HG03565 (cell line): ENCODE results near the gene SYK.

Experiments used
- ATAC-seq: cut with Tn5 transposase; IDR thresholded peaks from one replicate; pipeline ENCODE4 v1.9.1; 2021; ENCODE audit warnings: mild to moderate bottlenecking, moderate library complexity; ENCODE audit not compliant: unreplicated experiment

Gene SYK

DNA sequence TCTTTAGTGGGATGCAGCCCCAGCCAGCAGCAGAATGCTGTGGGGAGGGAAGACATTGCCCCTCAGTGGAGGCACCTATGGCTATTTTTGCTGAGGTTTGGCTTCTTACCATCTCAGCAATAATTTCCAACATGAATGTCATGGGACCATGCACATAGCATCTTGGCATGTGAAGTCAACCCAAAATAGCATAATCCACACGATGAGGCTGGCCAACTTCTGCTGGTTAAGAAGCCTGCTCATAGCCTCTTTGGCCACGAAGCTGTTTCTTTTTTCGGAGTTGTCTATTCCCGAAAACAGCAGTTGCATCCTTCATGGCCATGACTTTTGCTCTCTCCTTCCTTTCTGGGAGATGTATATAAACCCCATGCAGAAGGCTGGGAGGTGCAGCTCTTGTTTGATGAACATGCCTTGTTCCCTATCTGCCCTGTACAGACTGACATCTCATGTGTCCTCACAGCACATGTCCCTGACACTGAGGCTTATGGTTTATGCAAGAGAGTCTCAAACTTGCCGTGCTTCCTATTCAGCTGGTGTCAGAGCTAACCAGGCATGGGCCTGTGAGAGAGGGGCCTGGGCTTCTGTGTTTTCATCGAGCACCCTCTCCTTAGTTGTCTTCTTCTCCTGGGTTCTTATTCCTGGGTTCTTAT is 45.3 kb downstream of the SYK start:
- ATAC-seq: no peak

DNA sequence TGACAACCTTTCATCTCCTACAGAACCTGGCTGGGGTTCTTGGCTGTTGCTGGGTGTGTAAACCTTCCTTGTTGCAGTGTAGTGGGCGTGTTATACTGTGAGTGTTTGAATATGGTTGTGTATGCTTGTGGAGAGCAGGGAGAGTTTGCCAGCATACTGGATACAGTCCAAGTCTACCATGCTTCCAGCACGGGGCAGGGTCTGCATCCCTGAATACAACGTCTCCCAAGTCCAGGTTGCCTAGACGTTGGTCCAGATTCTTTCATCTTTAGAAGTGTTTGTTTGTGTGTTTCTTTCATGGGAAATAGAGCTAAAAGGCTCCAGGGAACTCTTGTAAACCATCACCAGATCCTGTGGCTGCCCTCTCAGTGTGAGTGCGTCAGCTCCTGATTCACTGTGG is 46.4 kb downstream of the SYK start:
- no peak for ATAC-seq

DNA sequence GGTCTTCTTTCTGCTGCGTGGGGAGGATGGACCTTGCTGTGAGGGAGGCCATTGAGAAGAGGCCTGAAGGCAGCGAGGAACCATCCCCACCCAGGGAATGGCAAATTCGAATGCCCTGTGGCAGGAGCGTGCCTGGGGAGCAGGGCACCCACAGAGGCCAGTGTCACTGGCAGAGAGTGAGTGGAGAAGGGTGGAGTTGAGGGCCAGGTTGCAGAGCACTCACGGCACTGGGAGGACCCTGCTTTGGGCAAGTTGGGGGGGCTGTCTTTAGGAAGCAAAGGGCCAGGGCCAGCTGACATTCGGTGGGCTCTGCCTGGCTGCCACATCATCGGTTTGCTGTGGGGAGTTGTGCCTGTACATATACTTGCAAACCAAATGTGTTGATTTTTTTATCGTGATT is 47.2 kb downstream of the SYK start:
- no peak for ATAC-seq

DNA sequence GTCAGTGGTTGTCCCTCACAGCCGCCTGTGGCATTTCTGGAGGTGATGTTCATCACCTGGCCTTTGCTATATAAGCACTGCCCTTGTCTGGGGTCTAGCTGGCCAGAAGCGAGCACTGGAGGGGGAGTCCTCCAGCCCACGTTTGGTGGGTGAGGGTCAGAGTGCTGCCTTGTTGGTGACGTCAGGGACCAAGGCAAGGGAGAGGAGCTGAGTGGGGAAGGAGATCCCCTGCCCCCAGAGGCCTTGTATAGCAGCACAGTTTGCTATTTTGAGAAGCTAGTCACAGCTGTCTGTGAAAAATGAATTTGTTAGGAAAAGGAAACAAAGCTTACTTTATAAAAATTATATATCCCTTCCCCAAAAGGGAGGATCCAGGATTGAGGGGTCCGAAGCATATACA is 49.8 kb downstream of the SYK start:
- ATAC-seq: no peak

DNA sequence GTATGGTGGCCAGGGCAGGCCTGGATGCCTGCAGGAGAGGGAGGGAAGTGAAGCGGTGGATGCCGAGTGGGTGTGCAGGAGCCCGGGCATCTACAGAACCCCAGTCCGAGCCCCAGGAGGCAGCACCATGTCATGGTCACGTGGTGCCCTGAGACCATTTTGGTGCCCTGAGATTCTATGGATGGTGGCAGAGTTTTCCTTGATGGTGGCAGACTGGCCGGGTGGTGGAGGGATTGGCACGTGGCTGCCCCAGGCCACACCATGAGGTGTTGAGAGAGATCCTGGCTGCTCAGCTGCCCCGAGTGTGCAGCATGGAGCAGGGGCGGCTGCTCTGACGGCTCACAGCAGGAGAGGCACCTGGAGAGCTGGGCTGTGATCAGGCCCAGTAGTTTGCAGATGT is 52.3 kb downstream of the SYK start:
- no peak for ATAC-seq

DNA sequence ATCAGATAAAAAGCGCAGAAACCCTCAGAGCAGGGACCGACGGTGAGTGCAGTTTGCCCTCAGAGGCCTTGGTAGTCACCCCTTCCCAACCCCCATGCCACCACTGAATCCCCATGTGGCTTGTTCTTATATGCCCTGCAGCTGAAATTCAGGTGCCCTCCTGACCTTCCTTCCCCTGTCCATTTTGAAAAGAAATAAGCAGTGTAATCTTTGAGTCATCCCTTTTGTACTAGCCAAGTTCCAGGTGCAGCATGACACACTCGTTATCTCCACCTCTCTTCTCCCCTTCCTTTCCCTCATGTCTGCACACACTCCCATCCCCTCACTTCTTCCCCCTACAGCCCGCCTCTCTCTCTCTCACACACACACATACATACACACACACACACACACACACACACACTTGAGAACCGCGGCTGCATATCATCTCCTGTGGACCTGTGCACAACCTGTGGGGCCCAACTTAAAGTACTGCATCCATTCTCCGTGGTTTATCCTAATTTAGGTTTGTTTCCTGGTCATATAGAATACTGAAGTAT is 53.1 kb downstream of the SYK start:
- no peak for ATAC-seq

DNA sequence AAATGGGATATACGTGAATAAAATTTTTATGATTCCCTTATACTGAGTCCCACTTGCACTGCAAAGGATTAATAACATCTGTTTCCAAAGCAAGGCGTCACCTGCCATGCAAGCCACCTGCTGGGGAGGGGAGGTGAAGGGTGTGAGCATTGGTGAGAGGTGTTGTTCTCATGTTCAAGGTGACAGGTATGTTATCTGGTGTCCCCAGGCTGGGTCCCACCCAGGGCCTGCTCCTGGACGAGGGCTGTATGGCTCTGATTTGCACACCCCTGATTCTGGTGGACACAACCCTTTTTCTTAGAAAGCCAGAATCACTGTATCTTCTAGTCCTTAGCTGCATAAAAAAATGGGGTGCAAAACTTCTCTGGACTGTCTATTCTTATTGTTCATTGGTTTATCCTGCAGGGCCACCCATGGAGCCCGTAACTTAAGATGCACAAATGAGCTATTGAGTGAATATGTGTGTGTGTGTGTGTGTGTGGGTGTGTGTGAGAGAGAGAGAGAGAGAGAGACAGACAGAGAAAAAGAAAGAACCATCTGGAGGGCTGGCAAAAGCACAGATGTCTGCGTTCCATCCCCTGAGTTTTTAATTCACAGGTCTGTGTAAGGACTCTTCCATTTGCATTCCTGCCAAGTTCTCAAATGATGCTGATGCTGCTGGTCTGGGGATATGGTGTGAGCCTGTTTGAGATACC is 53.7 kb downstream of the SYK start:
- ATAC-seq: no peak

DNA sequence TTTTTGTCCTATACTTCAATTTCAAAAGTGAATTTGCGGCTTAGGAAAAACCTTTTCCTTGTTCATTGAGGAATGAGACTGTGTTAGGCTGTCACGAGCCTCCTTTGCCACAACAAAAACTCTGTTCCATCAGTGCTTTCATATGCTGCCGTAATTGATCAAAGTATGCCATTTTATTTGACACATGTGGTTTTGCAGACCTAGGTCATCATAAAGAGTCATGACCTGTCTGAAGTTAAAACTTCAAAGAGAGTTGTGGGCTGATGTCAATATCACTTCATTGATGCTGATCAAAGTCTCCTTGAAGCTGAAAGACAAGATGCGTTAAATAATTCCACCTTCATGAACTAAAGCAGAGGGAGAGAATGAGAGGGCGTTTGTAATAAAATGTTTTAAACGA is 55.5 kb downstream of the SYK start:
- no peak for ATAC-seq

DNA sequence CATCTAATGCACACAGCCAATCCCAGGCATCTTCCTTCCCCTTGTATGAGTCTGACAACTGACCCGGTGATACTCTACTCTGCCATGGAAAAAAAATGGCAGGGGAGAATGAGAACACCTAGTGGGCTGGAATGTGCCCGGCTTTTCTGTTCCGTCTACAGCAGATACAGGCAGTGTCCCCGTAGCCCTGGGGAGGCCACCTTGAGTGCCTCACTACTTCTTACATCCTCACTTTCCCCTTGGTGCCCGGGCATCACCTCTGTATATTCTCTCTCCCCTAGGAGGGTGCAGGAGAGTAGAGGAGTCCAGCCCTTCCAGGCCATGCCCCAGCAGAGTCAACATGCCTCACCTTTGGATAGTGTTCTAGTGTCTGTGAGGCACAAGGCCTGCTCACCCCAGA is 56.2 kb downstream of the SYK start:
- ATAC-seq: no peak

DNA sequence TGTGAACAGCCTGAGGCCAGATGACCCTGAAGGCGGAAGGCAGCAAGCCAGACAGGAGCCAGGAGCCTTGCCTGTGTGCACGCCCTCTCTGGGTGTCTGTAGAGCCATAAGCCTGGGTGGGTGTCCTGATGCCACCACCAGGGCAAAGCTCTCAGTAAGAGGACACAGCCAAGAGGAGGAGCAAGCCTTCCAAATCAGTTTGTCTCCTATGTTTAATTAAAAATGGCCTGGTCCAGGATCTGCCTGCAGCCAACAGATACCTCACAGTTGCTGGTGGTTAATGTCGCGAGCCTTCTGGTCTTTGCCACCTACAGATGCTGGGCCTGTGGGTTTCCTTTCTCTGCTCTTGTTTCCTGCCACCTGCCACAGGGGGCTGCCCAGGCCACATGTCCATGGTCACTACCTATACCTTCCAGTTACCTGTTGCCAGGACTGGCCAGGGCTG is 56.9 kb downstream of the SYK start:
- ATAC-seq: no peak

DNA sequence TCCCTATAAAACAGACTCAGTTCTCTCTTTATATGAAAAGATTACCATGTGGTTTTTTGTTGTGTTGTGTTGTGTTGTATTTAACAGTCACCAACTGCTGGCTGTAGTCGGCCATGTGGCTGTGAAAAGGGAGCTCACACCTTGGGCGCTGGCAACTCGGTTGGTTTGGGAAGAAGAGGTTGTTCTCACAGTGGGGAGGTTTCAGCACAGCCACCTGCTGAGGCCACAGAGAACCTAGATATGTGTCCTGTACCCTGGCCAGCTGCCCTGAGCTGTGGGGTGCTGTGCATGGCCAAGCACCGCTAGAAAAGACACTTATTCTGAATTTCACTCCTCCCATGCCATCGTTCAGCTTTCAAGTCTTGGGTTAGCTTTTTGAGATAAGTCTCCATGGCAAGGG is 58.8 kb downstream of the SYK start:
- ATAC-seq: no peak

DNA sequence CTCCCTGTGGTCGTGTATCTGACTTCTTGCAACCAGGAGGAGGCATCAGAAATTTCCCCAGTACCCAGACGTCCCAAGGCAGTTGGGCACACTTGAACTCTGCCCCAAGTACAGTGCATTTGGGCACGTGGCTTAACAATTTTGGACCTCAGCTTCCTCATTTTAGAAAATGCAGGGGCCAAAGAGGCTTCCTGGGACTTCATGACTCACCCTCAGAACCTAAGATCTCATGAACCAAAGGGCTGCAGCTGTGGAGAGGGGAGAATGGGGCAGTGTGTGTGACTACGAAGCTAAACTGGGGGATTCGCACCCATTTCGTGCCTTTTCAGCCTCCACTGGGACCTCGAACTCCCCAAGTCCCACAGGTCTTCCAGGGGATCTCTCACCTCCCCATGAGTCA is 59.2 kb downstream of the SYK start:
- no peak for ATAC-seq

DNA sequence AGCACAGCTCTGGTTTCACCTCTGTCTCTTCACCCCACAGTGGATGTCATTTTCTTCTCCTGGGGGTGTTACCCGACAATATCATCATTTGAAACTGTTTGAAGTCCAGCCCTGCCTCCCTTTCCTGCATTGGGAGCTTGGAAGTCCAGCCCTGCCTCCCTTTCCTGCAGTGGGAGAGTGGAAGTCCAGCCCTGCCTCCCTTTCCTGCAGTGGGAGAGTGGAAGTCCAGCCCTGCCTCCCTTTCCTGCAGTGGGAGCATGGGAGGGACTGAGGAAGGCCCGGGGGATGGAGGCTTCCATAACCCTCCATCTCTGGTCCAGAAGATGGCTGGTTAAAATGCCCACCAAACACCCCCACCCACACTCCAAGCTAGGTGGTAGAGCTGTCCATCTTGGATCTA is 59.8 kb downstream of the SYK start:
- no peak for ATAC-seq

DNA sequence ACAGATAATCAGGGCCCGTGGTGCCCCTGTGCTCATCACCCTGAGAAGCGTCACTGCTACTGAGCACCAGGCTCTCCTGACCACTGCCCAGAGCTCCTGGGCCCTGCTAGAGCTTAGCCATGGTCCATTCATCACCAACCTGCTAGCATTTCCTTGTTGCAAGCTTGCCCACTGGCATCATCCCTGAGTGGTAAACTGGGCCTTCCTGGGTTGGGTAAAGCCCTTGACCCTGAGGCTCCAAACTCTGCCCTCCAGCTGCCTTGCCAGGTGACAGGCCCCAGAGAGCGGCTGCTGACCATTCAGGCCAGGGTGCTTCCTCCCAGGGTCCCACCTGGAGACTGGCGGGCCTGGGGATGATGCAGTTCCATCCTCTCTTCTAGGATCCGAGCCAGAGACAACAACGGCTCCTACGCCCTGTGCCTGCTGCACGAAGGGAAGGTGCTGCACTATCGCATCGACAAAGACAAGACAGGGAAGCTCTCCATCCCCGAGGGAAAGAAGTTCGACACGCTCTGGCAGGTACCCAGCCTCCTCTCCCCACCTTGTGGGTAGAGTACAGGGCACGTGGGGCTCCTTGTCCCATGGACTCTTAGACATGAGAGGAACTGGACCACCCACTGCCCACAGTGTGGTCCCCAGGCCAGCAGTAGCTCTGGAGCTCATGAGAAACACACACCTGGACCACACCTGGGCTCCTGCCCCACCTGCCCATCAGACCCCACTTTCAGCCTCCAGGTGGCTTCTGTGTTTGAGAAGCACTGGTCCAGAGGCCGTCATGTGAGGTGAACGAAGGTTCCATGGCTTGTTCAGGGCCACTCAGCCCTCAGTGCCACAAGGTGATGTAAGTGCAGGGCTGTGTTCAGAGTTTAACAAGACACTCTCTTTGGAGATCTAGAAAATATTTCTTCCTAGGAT is 60.5 kb downstream of the SYK start:
- ATAC-seq: no peak

DNA sequence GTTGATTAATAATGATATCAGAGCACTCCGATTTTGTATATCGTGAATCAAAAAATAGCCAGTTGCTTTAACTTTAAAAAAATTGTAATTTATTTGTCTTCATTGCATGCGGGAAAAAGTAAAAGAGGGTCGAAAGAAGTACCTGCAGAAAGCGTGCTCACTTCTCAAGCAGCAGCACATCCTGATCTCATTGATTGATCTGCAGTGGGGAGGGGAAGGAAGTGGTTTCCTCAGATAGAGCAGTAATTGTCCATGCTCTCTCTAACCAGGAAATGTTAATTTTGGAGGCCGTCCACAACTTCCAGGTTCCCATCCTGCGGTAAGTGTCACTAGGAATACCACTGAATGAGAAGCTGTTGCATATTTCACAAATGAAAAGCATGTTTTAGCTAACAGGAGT is 63.2 kb downstream of the SYK start:
- ATAC-seq: no peak

DNA sequence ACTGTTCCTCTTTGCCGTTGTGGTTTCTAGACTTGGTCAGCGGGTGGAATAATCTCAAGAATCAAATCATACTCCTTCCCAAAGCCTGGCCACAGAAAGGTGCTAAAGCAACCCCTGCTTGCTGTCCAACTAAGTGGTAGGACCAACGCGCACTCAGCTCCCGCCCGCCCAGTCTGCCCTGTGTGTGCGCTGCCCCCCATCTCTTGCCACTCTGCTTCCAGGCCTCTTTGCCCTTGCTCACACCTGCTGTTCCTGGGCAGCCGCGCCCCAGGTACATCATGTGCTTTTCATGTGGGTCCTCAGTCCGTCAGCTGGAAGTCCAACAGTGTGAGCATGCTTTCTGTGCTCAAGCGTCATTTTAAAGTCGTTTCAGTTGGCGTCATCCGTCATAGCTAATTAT is 65.5 kb downstream of the SYK start:
- no peak for ATAC-seq

DNA sequence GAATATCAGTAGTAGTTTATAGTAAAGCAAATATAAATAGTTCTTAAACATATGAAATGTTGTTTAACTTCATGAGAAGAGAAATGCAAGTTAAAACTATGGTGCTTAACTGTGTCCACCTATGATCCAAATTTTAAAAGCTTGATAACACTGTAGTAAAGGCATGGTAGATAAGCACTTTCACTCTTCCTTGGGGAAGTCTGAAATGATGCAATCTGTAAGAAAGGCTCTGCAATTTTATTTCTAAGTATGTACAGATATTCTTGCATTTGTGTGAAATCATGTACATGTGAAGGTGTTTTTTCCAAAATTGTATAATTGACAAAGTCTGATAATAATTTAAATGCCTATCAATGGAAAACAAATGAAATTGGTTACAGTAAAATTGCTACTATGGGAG is 66.9 kb downstream of the SYK start:
- no peak for ATAC-seq

DNA sequence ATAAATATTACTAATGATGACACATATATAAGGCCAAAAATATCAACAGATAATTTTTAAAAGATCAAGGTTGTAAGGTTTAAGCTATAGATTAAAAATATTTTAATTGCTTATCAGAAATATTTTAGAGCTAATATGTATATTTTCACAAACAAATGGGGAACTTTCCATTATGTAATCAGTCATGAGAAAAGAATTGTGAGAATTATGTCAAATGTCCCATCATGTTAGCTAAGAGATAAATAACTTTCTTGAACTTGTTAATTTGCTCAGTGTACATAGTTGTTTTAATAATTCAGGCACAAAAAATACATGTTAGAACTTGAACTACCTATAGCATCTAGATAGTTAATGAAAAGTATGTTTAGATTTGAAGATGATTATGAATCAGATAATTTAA is 67.7 kb downstream of the SYK start:
- no peak for ATAC-seq

DNA sequence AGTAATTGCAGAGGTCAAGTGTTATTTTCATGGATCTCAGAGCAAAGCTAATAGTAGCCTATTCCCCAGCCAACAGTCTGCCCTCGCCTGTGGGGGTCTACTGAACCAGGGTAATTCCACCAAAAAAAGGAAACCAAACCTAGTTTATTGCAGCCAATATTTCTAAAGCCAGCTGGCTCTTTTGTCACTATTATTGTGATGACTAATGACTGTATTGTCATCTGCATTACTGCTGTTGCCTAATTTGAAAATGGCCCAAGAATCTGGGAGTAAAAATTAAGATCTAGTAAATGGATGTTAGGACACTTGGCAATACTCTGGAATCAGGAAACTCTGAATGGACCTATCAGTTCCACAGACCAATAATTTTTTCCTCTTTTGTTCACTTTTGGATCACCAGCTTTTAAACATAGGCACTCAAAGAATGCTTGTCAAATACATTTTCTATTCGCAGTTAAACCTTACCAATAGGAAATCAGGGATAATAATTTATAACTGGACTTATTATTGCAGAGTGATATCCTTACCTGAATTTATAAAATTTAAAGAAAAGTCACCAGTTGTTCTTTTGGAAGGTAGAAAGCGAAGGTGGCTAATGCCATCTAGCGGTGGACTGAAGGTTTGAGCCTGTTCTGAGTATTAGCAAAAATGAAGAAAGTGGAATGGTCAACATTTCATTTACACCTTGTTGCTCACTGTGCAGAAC is 69.2 kb downstream of the SYK start:
- no peak for ATAC-seq

DNA sequence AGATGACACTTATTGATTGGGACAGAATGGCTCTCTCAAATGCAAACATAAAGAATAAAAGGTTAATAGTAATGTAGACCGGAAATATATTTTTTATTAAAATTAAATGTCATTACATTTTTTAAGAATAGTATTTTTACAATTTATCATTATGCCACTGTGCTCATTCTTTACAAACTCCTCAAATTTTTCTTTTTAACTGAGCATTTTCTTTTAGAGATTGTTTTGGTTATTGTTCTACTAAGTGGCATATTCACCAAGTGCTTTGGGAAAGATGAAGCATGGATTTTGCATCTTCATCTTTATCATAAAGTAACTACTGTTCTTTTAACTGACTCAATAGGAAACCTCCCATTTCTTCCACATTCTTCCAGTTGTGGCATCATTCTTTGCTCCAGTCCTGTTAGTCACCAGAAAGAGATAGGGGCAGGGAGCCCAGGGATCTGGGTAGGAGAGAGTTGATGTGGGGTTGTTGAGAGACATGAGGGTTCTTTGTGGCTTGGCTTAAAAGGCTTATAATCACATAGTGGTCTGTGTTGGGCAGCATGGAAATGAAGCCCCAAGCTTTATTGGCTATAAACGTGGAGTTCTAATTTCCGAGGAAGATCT is 69.8 kb downstream of the SYK start:
- no peak for ATAC-seq
